Body of pancreas (tissue), 4 donors: ENCODE results near the gene UBE2G2. TPM values are rescaled to one million over a fixed set of nuclear protein-coding genes. Genes with fewer than 3 reads are reported as not detected.
A peak's percentile ranks its signal among the peaks of the same experiment; 100 is the strongest.

Source experiments
- ATAC-seq: fragments of 150-250 bp; one replicate; pipeline ENCODE4 v1.9.1; 2016
- DNase-seq, 4 donors: peaks; one replicate each; pipeline ENCODE4 v3.0.0-alpha.2; 2019
- H3K27ac ChIP-seq, 4 donors: fragments of 200-600 bp; sonication (generic); 1 replicate in 3 of 4; 2 replicates in 1 of 4; pipeline versions ENCODE4 v1.5.1 to v1.6.1; 2016 to 2019; ENCODE audit warnings: mild to moderate bottlenecking in 1 of 4, mixed read lengths in 1 of 4, moderate library complexity in 1 of 4
- H3K27me3 ChIP-seq, 2 donors: fragments of 200-600 bp; sonication (generic); one replicate each; pipeline ENCODE4 v1.6.0; 2016; ENCODE audit warnings: mild to moderate bottlenecking in 1 of 2
- H3K36me3 ChIP-seq, 2 donors: fragments of 200-600 bp; sonication (generic); replicated peaks in 1 of 2; 2 replicates each; pipeline ENCODE4 v1.5.1; 2016; ENCODE audit warnings: low read depth in 2 of 2; ENCODE audit not compliant: insufficient read depth in 1 of 2
- H3K4me1 ChIP-seq: fragments of 200-600 bp; sonication (generic); one replicate; pipeline ENCODE4 v1.6.0; 2016
- H3K4me3 ChIP-seq, 2 donors: fragments of 200-600 bp; sonication (generic); 1 replicate in 1 of 2; 2 replicates in 1 of 2; pipeline ENCODE4 v1.5.1; 2016 to 2019
- H3K9me3 ChIP-seq, 3 donors: fragments of 200-600 bp; sonication (generic); 1 replicate in 2 of 3; 2 replicates in 1 of 3; pipeline ENCODE4 v1.5.1; 2016
- CTCF ChIP-seq, 7 experiments: fragments of 450-650 bp in 4 of 7; fragments of 200-600 bp in 3 of 7; sonication (generic) in 3 of 7; IDR thresholded peaks; one replicate each; pipeline ENCODE4 v1.5.1; 2016 to 2019; ENCODE audit warnings: antibody characterized with exemption in 7 of 7
- POLR2A ChIP-seq, 3 donors: fragments of 450-650 bp; IDR thresholded peaks; one replicate each; pipeline ENCODE4 v1.6.1; 2016; ENCODE audit warnings: antibody characterized with exemption in 3 of 3, mild to moderate bottlenecking in 2 of 3
- WGBS, 2 donors: methylation state at CpG; one replicate each; pipeline ENCODE4 v1.1.5; 2017; 5-methylcytosine and 5-hydroxymethylcytosine counted together
- intact Hi-C: fragments of 100-400 bp; cut with DNase I; formaldehyde crosslinking; loops from one replicate; pipeline ENCODE4 v1.15.1; 2023
- total RNA-seq, 2 donors: library from RNA; depleted of rRNA; stranded (reverse); fragments of >200 nt; gene quantifications; one replicate each; pipeline ENCODE4 v1.1.0, GENCODE V29; 2016

UBE2G2 gene
- total RNA-seq, 2 donors from 2014 or later: 61.7 to 64.3 TPM

- H3K4me1 ChIP-seq: peaks cover 13% of the 10 kb centered on the region
- H3K4me3 ChIP-seq: no peak overlapping the region
- 91 to 93% methylated on average over 33 of the region's 33 CpGs for WGBS, 2 donors
- H3K9me3 ChIP-seq: peaks cover 0 to 9% (median 0%) of the 10 kb centered on the region in 3 donors
- ATAC-seq: no peak
- intact Hi-C loops: no loop called here
- TF ChIP-seq POLR2A (IDR thresholded peaks at IDR 0.05) (no peak), CTCF (IDR thresholded peaks at IDR 0.05) (no peak)
- H3K27me3 ChIP-seq: no peaks in the 10 kb centered on the region
- DNase-seq: no peak
- H3K27ac ChIP-seq: no peak overlapping the region
- no peaks in the 10 kb centered on the region for H3K36me3 ChIP-seq
Observed at GRCh38 chr21:44819283-44820243, 17.9 kb upstream of the UBE2G2 start.

DNA sequence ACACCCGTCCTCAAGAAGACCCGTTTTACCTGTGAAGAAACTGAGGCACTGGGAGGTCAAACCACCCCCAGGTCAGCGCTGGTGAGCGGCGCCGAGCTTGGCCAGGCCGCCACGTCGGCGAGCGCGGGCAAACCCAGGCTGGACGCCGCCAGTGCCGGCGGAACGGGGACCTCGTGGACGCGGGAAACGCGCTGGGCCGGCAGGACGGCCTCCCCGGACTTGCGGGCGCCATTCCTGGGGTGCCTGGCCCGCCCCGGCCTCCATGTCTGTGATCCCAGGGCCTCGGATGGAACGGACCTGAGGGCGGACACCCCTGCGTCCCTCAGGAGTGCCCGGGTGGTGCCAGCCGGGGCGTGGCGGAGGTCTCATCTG is 17.0 kb upstream of the UBE2G2 start:
- DNase-seq (no peak), ATAC-seq (no peak)
- peak overlapping the region; percentile 44 to 51 for H3K4me3 ChIP-seq
- no peaks in the 10 kb centered on the region for H3K36me3 ChIP-seq
- peak overlapping the region in 3 of 4 donors; percentile 72 to 85 (median 83) for H3K27ac ChIP-seq
- no peaks in the 10 kb centered on the region for H3K27me3 ChIP-seq
- no peak for TF ChIP-seq CTCF (IDR thresholded peaks at IDR 0.05)
- TF ChIP-seq POLR2A (IDR thresholded peaks at IDR 0.05): no peak
- WGBS, 2 donors: 56 to 96% methylated on average over 5 to 31 of the region's 37 CpGs
- H3K4me1 ChIP-seq: peaks cover 13% of the 10 kb centered on the region
- H3K9me3 ChIP-seq: peaks cover 0 to 9% (median 0%) of the 10 kb centered on the region in 3 donors
- intact Hi-C loops: no loop called here

- H3K27ac ChIP-seq: peak within 1 kb of the TSS; percentile 41 to 85 (median 78)
- TF ChIP-seq CTCF (IDR thresholded peaks at IDR 0.05) (no peak), POLR2A (IDR thresholded peaks at IDR 0.05) (peak; percentile 59 to 85 (median 69))
- H3K36me3 ChIP-seq: no peaks in the 10 kb centered on the region
- intact Hi-C loops: no loop called here
- WGBS, 2 donors: 1% methylated on average over 89 of the region's 108 CpGs; no CpG with 5 or more reads in 1 of the 2 donors
- DNase-seq (peak; percentile 74 to 82 (median 80)), ATAC-seq (peak; percentile 82)
- peaks cover 0 to 5% (median 0%) of the 10 kb centered on the region in 3 donors for H3K9me3 ChIP-seq
- H3K4me1 ChIP-seq: peaks cover 13% of the 10 kb centered on the region
- no peaks in the 10 kb centered on the region for H3K27me3 ChIP-seq
- peak within 1 kb of the TSS; percentile 44 to 51 for H3K4me3 ChIP-seq
Observed at GRCh38 chr21:44817914-44818639, 16.5 kb upstream of the UBE2G2 start, which contains the start of gene SUMO3. Gene SUMO3 (minus strand): TSS chr21:44818062. CDS start chr21:44817968, 94 bp downstream.

DNA sequence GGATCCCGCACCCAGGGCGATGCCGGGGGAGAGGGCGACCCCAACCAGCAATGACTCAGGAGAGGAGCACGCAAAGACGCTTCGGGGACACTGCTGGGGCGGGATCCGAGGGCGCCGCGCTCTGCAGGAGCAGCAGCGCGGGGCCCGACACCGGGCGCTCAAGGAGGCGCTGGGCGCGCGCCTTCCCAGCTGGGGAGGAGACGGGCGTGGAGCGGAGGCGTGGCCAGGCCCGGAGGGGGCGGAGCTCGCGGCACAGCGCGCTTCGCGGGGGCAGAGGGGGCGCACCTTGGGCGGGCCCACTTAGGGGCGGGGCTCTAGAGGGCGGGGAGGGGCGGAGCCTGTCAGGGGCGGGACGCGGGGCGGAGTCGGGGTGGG is 15.9 kb upstream of the UBE2G2 start:
- intact Hi-C loops: no loop called here
- Histone ChIP-seq H3K4me3 (peak overlapping the region in 1 of 2 donors; percentile 29), H3K9me3 (peaks cover 0 to 4% (median 0%) of the 10 kb centered on the region in 3 donors), H3K27ac (peak overlapping the region; percentile 41 to 85 (median 78)), H3K4me1 (peaks cover 13% of the 10 kb centered on the region), H3K27me3 (no peaks in the 10 kb centered on the region), H3K36me3 (no peaks in the 10 kb centered on the region)
- TF ChIP-seq POLR2A (IDR thresholded peaks at IDR 0.05): no peak
- no peak for TF ChIP-seq CTCF (IDR thresholded peaks at IDR 0.05)
- peak; percentile 92 for ATAC-seq
- peak; percentile 89 to 92 (median 91) for DNase-seq
- 0% methylated on average over 24 of the region's 43 CpGs; no CpG with 5 or more reads in 1 of the 2 donors for WGBS, 2 donors
